HEK293 (cell line): ENCODE data around the gene ATP2C1.

Source experiments
- CTCF ChIA-PET: fragments of 350-600 bp; formaldehyde crosslinking; extraction: SDS; loops from one replicate; lab custom pipeline; 2021; ENCODE audit warnings: antibody characterized with exemption; lab: Yijun Ruan, JAX
- POLR2A ChIA-PET: fragments of 300-600 bp; formaldehyde crosslinking; extraction: SDS; loops from one replicate; lab custom pipeline; 2020; ENCODE audit warnings: antibody characterized with exemption, inconsistent platforms; lab: Yijun Ruan, JAX
- H3K27ac ChIP-seq: fragments of 200-500 bp; sonication (Bioruptor generic); 2 replicates; pipeline ENCODE4 v1.5.1; 2014; ENCODE audit warnings: low read depth, low read length, control low read depth, inconsistent platforms; ENCODE audit errors: extremely low read depth
- H3K36me3 ChIP-seq, 2 experiments: fragments of 200-500 bp in 1 of 2; sonication (Bioruptor generic) in 1 of 2; 1 replicate in 1 of 2; 2 replicates in 1 of 2; pipeline ENCODE4 v1.5.1; 2014 to 2017; ENCODE audit warnings: inconsistent platforms in 2 of 2, low read length in 2 of 2; ENCODE audit not compliant: control insufficient read depth in 2 of 2, insufficient read depth in 1 of 2
- H3K4me1 ChIP-seq: fragments of 200-500 bp; sonication (Bioruptor generic); 2 replicates; pipeline ENCODE4 v1.5.1; 2014; ENCODE audit warnings: mild to moderate bottlenecking, low read length, inconsistent platforms; ENCODE audit not compliant: control insufficient read depth, insufficient read depth
- H3K4me3 ChIP-seq: 2 replicates; pipeline ENCODE4 v1.5.1; 2011; ENCODE audit warnings: low read depth, mild to moderate bottlenecking, control low read depth, low read length, moderate library complexity
- H3K9me3 ChIP-seq: fragments of 200-500 bp; sonication (Bioruptor generic); 2 replicates; pipeline ENCODE4 v1.5.1; 2014; ENCODE audit warnings: low read depth, low read length, inconsistent platforms; ENCODE audit not compliant: control insufficient read depth, insufficient read depth
- GLI2 ChIP-seq: fragments of 450-650 bp; formaldehyde crosslinking; IDR thresholded peaks from 2 replicates; pipeline ENCODE4; 2017; ENCODE audit warnings: missing biosample characterization, missing genetic modification characterization, low read depth, borderline replicate concordance
- GLIS1 ChIP-seq: fragments of 450-650 bp; formaldehyde crosslinking; IDR thresholded peaks from 2 replicates; pipeline ENCODE4 v1.5.1; 2016; ENCODE audit warnings: missing biosample characterization, missing genetic modification characterization
- HOXD13 ChIP-seq: sonication (generic); formaldehyde crosslinking; IDR thresholded peaks from 2 replicates; pipeline ENCODE4 v1.8.0; 2022; ENCODE audit warnings: missing genetic modification reagents, borderline replicate concordance
- KLF1 ChIP-seq: fragments of 450-650 bp; formaldehyde crosslinking; IDR thresholded peaks from 2 replicates; pipeline ENCODE4 v1.5.1; 2016; ENCODE audit warnings: missing biosample characterization, missing genetic modification characterization
- KLF10 ChIP-seq: fragments of 450-650 bp; IDR thresholded peaks from 2 replicates; pipeline ENCODE4 v1.5.1; 2018; ENCODE audit warnings: missing biosample characterization, mild to moderate bottlenecking, missing genetic modification characterization
- KLF9 ChIP-seq: fragments of 450-650 bp; formaldehyde crosslinking; IDR thresholded peaks from 2 replicates; pipeline ENCODE4 v1.5.1; 2016; ENCODE audit warnings: missing biosample characterization, missing genetic modification characterization, low read depth
- PBX3 ChIP-seq: sonication (generic); formaldehyde crosslinking; IDR thresholded peaks from 2 replicates; pipeline ENCODE4 v1.8.1; 2022; ENCODE audit warnings: mild to moderate bottlenecking, moderate library complexity, missing genetic modification reagents
- RBAK ChIP-seq: fragments of 450-650 bp; formaldehyde crosslinking; IDR thresholded peaks from 2 replicates; pipeline ENCODE4 v1.5.1; 2016; ENCODE audit warnings: missing biosample characterization, missing genetic modification characterization
- YY2 ChIP-seq: fragments of 450-650 bp; formaldehyde crosslinking; IDR thresholded peaks from 2 replicates; pipeline ENCODE4 v1.5.1; 2016; ENCODE audit warnings: missing biosample characterization, missing genetic modification characterization
- ZBTB20 ChIP-seq: fragments of 450-650 bp; formaldehyde crosslinking; IDR thresholded peaks from 2 replicates; pipeline ENCODE4 v1.5.1; 2016; ENCODE audit warnings: missing biosample characterization, missing genetic modification characterization
- ZIC2 ChIP-seq: fragments of 450-650 bp; formaldehyde crosslinking; IDR thresholded peaks from 2 replicates; pipeline ENCODE4 v1.5.1; 2016; ENCODE audit warnings: missing biosample characterization, missing genetic modification characterization
- ZNF133 ChIP-seq: fragments of 450-650 bp; formaldehyde crosslinking; IDR thresholded peaks from 2 replicates; pipeline ENCODE4 v1.5.1; 2016; ENCODE audit warnings: missing biosample characterization, missing genetic modification characterization
- ZNF140 ChIP-seq: fragments of 450-650 bp; formaldehyde crosslinking; IDR thresholded peaks from 2 replicates; pipeline ENCODE4 v1.5.1; 2016; ENCODE audit warnings: missing biosample characterization, missing genetic modification characterization
- ZNF146 ChIP-seq: fragments of 450-650 bp; formaldehyde crosslinking; IDR thresholded peaks from 2 replicates; pipeline ENCODE4 v1.5.1; 2016; ENCODE audit warnings: missing biosample characterization, missing genetic modification characterization
- ZNF157 ChIP-seq: fragments of 450-650 bp; formaldehyde crosslinking; IDR thresholded peaks from 2 replicates; pipeline ENCODE4 v1.5.1; 2016; ENCODE audit warnings: missing biosample characterization, missing genetic modification characterization
- ZNF202 ChIP-seq: fragments of 450-650 bp; formaldehyde crosslinking; IDR thresholded peaks from 2 replicates; pipeline ENCODE4 v1.5.1; 2016; ENCODE audit warnings: missing biosample characterization, missing genetic modification characterization, borderline replicate concordance
- ZNF335 ChIP-seq: fragments of 450-650 bp; formaldehyde crosslinking; conservative IDR thresholded peaks from 2 replicates; pipeline ENCODE4 v1.5.1; 2016; ENCODE audit warnings: missing biosample characterization, missing genetic modification characterization
- ZNF354C ChIP-seq: fragments of 450-650 bp; formaldehyde crosslinking; IDR thresholded peaks from 2 replicates; pipeline ENCODE4 v1.5.1; 2016; ENCODE audit warnings: missing biosample characterization, missing genetic modification characterization, low read depth, borderline replicate concordance
- ZNF391 ChIP-seq: fragments of 450-650 bp; formaldehyde crosslinking; IDR thresholded peaks from 2 replicates; pipeline ENCODE4 v1.5.1; 2016; ENCODE audit warnings: low read depth, missing biosample characterization, missing genetic modification characterization, borderline replicate concordance
- ZNF398 ChIP-seq: fragments of 450-650 bp; formaldehyde crosslinking; IDR thresholded peaks from 2 replicates; pipeline ENCODE4 v1.5.1; 2017; ENCODE audit warnings: missing biosample characterization, missing genetic modification characterization
- ZNF426 ChIP-seq: fragments of 450-650 bp; formaldehyde crosslinking; IDR thresholded peaks from 2 replicates; pipeline ENCODE4 v1.5.1; 2017; ENCODE audit warnings: missing biosample characterization, missing genetic modification characterization, mild to moderate bottlenecking, inconsistent platforms, moderate library complexity
- ZNF843 ChIP-seq: fragments of 450-650 bp; formaldehyde crosslinking; IDR thresholded peaks from 2 replicates; pipeline ENCODE4 v1.5.1; 2016; ENCODE audit warnings: missing biosample characterization, missing genetic modification characterization
- ZSCAN23 ChIP-seq: fragments of 450-650 bp; formaldehyde crosslinking; IDR thresholded peaks from 2 replicates; pipeline ENCODE4 v1.5.1; 2016; ENCODE audit warnings: missing biosample characterization, missing genetic modification characterization
- TF ChIP-seq, protein P1 (sequence below): fragments of 450-650 bp; formaldehyde crosslinking; IDR thresholded peaks from 2 replicates; pipeline ENCODE4 v1.5.1; 2016; ENCODE audit warnings: missing biosample characterization, missing genetic modification characterization
- TF ChIP-seq, protein P2 (sequence below): fragments of 450-650 bp; formaldehyde crosslinking; IDR thresholded peaks from 2 replicates; pipeline ENCODE4 v1.5.1; 2016; ENCODE audit warnings: missing biosample characterization, missing genetic modification characterization

Gene ATP2C1

DNA sequence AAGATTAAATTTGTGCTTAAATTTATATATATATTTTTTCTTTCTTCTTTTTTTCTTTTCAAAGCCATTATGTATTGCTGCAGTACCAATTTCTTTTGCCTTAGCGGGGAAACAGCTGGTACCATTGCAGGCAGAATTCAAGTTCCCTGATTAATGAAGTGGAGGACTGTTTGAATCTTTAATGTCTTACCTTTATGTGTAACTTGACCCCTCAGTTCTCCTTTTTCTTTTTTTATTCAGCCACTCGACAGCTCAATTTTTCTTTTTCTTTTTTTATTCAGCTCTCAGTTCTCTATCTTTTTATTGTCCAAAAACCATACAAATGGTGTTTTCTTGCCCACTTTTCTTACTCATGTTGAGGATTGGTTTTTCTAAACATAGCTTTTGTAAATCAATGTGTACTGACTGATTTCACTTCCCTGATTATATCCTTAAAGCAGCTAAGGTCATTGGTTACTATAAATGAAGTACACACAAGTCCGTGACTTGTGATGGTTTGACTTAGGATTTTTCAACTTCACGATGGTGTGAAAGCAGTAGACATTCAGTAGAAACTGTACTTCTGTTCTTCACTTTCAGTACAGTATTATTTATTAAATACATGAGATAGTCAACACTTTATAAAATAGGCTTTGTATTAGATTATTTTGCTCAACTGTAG lies 22.8 kb downstream of the ATP2C1 start:
- Histone ChIP-seq H3K4me1 (no peaks in the 10 kb centered on the region), H3K9me3 (no peaks in the 10 kb centered on the region), H3K4me3 (no peak overlapping the region)
- CTCF ChIA-PET = no interaction called here
- POLR2A ChIA-PET = no interaction called here
- no peak for TF ChIP-seq ZNF335 (tag by site-specific recombination)
- no peak for TF ChIP-seq ZNF133 (tag by site-specific recombination)
- TF ChIP-seq ZBTB20 (tag by site-specific recombination) = no peak
- TF ChIP-seq ZNF843 (tag by site-specific recombination) = no peak
- TF ChIP-seq GLI2 (tag by site-specific recombination) = no peak
- no peak for TF ChIP-seq ZSCAN23 (tag by site-specific recombination)
- TF ChIP-seq, protein P1, sequence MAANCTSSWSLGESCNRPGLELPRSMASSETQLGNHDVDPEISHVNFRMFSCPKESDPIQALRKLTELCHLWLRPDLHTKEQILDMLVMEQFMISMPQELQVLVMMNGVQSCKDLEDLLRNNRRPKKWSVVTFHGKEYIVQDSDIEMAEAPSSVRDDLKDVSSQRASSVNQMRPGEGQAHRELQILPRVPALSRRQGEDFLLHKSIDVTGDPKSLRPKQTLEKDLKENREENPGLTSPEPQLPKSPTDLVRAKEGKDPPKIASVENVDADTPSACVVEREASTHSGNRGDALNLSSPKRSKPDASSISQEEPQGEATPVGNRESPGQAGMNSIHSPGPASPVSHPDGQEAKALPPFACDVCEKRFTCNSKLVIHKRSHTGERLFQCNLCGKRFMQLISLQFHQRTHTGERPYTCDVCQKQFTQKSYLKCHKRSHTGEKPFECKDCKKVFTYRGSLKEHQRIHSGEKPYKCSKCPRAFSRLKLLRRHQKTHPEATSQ (tag by site-specific recombination) = no peak
- no peak for TF ChIP-seq ZNF146
- TF ChIP-seq ZNF157 (tag by site-specific recombination) = no peak
- no peak for TF ChIP-seq ZNF391 (tag by site-specific recombination)
- TF ChIP-seq ZNF140 (tag by site-specific recombination) = no peak
- TF ChIP-seq, protein P2, sequence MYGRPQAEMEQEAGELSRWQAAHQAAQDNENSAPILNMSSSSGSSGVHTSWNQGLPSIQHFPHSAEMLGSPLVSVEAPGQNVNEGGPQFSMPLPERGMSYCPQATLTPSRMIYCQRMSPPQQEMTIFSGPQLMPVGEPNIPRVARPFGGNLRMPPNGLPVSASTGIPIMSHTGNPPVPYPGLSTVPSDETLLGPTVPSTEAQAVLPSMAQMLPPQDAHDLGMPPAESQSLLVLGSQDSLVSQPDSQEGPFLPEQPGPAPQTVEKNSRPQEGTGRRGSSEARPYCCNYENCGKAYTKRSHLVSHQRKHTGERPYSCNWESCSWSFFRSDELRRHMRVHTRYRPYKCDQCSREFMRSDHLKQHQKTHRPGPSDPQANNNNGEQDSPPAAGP = no peak
- no peak for TF ChIP-seq ZIC2 (tag by site-specific recombination)
- TF ChIP-seq, all 188 proteins: peak for 0
- no peak overlapping the region for H3K27ac ChIP-seq
- no peaks in the 10 kb centered on the region; a peak in 1 of 3 replicates for H3K36me3 ChIP-seq

GRCh38 chr3:130918328-130918727 lies 24.4 kb downstream of the ATP2C1 start:
- no peak overlapping the region for H3K27ac ChIP-seq
- no peak overlapping the region for H3K4me3 ChIP-seq
- TF ChIP-seq PBX3 (no peak), ZNF354C (tag by site-specific recombination) (no peak), RBAK (tag by site-specific recombination) (no peak), YY2 (tag by site-specific recombination) (no peak)
- CTCF ChIA-PET = no interaction called here
- H3K4me1 ChIP-seq = no peaks in the 10 kb centered on the region
- H3K36me3 ChIP-seq = no peaks in the 10 kb centered on the region; a peak in 1 of 3 replicates
- POLR2A ChIA-PET = no interaction called here
- H3K9me3 ChIP-seq = no peaks in the 10 kb centered on the region

GRCh38 chr3:130925628-130926027 lies 31.7 kb downstream of the ATP2C1 start:
- H3K36me3 ChIP-seq = no peaks in the 10 kb centered on the region
- no peak overlapping the region for H3K4me3 ChIP-seq
- POLR2A ChIA-PET = no interaction called here
- H3K9me3 ChIP-seq = no peaks in the 10 kb centered on the region
- no peak overlapping the region for H3K27ac ChIP-seq
- H3K4me1 ChIP-seq = 0 out of 2 replicates have a peak, but pooled peaks cover 2% of the 10 kb centered on the region
- CTCF ChIA-PET = no interaction called here
- peak; percentile 21; the same call in 1 of the 2 replicates for TF ChIP-seq ZNF398
- peak; percentile 91 for TF ChIP-seq GLIS1 (tag by site-specific recombination)
- no peak for TF ChIP-seq HOXD13 (CRISPR knock-in tag)
- peak; percentile 26; the same call in 1 of the 2 replicates for TF ChIP-seq KLF9
- TF ChIP-seq ZNF426 = no peak
- no peak for TF ChIP-seq ZNF202 (tag by site-specific recombination)
- TF ChIP-seq KLF1 (tag by site-specific recombination) = peak; percentile 93
- TF ChIP-seq KLF10 (tag by site-specific recombination) = peak; percentile 43; the same call in 1 of the 2 replicates
